ENCODE measurements around the gene SMIM43.

DNA sequence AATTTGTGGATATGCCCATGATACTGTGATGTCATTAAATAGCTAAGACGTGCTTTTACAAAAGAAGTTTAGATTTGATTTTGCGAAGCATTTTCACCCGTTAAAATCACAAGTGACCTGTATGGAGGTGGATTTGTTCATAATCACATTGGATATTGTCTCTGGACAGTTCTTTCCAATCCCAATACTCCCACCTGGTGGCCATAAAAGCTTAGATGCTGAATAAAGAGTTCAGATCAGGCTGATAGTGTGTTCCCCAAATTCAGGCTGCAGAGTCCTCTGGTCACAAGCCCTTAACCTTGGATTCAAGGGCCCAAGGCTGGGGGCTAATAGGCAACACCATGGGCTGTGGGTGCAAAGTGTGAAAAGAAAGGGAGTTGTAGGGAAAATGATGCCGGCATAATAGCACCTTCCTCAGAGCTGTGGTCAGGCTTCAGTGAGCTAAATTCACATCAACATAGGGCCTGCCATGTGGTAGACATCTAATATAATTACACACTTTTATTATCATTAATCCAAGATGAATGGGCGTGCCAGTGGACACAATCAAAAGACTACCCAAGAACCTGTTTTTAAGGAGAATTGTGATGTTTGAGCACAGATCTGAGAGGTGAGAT, 28.1 kb downstream of the SMIM43 start:
- TF ChIP-seq, protein P1, sequence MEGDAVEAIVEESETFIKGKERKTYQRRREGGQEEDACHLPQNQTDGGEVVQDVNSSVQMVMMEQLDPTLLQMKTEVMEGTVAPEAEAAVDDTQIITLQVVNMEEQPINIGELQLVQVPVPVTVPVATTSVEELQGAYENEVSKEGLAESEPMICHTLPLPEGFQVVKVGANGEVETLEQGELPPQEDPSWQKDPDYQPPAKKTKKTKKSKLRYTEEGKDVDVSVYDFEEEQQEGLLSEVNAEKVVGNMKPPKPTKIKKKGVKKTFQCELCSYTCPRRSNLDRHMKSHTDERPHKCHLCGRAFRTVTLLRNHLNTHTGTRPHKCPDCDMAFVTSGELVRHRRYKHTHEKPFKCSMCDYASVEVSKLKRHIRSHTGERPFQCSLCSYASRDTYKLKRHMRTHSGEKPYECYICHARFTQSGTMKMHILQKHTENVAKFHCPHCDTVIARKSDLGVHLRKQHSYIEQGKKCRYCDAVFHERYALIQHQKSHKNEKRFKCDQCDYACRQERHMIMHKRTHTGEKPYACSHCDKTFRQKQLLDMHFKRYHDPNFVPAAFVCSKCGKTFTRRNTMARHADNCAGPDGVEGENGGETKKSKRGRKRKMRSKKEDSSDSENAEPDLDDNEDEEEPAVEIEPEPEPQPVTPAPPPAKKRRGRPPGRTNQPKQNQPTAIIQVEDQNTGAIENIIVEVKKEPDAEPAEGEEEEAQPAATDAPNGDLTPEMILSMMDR (optimal IDR thresholded peaks at IDR 0.05 in 1 of 3, IDR thresholded peaks at IDR 0.05 in 1 of 3, conservative IDR thresholded peaks at IDR 0.05 in 1 of 3; ENCODE audit: extremely low read depth in 1 of 3, insufficient read depth in 2 of 3, low read length in 3 of 3) = peak; percentile 49 to 68 (median 59)
- no peak for TF ChIP-seq EZH2 (IDR thresholded peaks at IDR 0.05; ENCODE audit: low read length)

All from keratinocyte (primary cell).